ENCODE measurements around the gene ASXL3. TPM values are rescaled to one million over a fixed set of nuclear protein-coding genes. Genes with fewer than 3 reads are reported as not detected.

ASXL3 gene
- total RNA-seq, 1 experiment from 2014 or later: not detected

DNA sequence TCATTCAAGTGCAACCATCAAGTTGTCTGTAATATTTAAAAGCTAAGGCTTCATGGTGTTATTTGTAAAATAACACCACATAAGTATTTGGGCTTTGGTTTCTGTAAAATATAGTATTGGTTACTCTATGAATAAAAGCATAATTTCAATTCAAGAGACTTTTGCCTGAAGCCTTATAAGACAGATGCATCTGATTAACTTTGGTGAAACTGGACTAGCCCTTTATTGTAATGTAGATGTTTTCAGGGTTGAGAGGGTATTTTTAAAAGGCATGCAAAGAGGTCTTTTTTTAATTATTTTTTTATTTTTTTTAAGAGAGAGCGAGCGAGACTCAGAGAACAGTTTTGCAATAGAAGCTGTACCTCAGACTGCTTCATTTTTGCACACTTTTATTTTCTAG, 66.5 kb downstream of the ASXL3 start:
- Histone ChIP-seq H4K20me1 (ENCODE audit: insufficient read depth) (no peaks in the 10 kb centered on the region), H3K79me2 (ENCODE audit: low read depth) (no peaks in the 10 kb centered on the region), H3K4me2 (no peak overlapping the region), H3K27me3 (ENCODE audit: insufficient read depth, low read depth) (no peaks in the 10 kb centered on the region), H3K9me3 (ENCODE audit: insufficient read depth, low read depth) (no peaks in the 10 kb centered on the region), H3F3A (ENCODE audit: insufficient read depth, low read depth) (no peaks in the 10 kb centered on the region), H3K9me2 (ENCODE audit: insufficient read depth) (no peaks in the 10 kb centered on the region), H3K36me3 (ENCODE audit: low read depth) (no peaks in the 10 kb centered on the region), H3K4me3 (no peak overlapping the region), H3K27ac (no peak overlapping the region), H2AFZ (no peak overlapping the region), H3K4me1 (replicated peaks; ENCODE audit: insufficient read depth) (no peaks in the 10 kb centered on the region)
- POLR2A ChIA-PET (ENCODE audit: unreplicated experiment): no interaction called here
- no peak for TF ChIP-seq EZH2 (IDR thresholded peaks at IDR 0.05; ENCODE audit: low read depth)
- TF ChIP-seq, protein P1, sequence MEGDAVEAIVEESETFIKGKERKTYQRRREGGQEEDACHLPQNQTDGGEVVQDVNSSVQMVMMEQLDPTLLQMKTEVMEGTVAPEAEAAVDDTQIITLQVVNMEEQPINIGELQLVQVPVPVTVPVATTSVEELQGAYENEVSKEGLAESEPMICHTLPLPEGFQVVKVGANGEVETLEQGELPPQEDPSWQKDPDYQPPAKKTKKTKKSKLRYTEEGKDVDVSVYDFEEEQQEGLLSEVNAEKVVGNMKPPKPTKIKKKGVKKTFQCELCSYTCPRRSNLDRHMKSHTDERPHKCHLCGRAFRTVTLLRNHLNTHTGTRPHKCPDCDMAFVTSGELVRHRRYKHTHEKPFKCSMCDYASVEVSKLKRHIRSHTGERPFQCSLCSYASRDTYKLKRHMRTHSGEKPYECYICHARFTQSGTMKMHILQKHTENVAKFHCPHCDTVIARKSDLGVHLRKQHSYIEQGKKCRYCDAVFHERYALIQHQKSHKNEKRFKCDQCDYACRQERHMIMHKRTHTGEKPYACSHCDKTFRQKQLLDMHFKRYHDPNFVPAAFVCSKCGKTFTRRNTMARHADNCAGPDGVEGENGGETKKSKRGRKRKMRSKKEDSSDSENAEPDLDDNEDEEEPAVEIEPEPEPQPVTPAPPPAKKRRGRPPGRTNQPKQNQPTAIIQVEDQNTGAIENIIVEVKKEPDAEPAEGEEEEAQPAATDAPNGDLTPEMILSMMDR (conservative IDR thresholded peaks at IDR 0.05): no peak
- intact Hi-C loops (cut with micrococcal nuclease; ENCODE audit: unreplicated experiment): no loop called here
- no TSS peak for BruUV-seq (replicated peaks)
- no peak for DNase-seq
- CTCF ChIA-PET: interaction anchor here (0.6 kb wide), 1 partner anchor 549 kb away, joined by 16 read pairs; no protein-coding TSS in a partner anchor

GRCh38 chr18:33647365-33647764, 69.3 kb downstream of the ASXL3 start:
- Histone ChIP-seq H3K4me1 (replicated peaks; ENCODE audit: insufficient read depth) (no peaks in the 10 kb centered on the region), H3K27ac (no peak overlapping the region), H2AFZ (no peak overlapping the region), H3K9me3 (ENCODE audit: insufficient read depth, low read depth) (no peaks in the 10 kb centered on the region), H3K27me3 (ENCODE audit: insufficient read depth, low read depth) (no peaks in the 10 kb centered on the region), H3F3A (ENCODE audit: insufficient read depth, low read depth) (no peaks in the 10 kb centered on the region), H3K4me3 (no peak overlapping the region), H3K4me2 (no peak overlapping the region), H4K20me1 (ENCODE audit: insufficient read depth) (no peaks in the 10 kb centered on the region), H3K9me2 (ENCODE audit: insufficient read depth) (no peaks in the 10 kb centered on the region), H3K79me2 (ENCODE audit: low read depth) (no peaks in the 10 kb centered on the region), H3K36me3 (ENCODE audit: low read depth) (no peaks in the 10 kb centered on the region)
- TF ChIP-seq, protein P1 (conservative IDR thresholded peaks at IDR 0.05): no peak
- no peak for TF ChIP-seq EZH2 (IDR thresholded peaks at IDR 0.05; ENCODE audit: low read depth)
- intact Hi-C loops (cut with micrococcal nuclease; ENCODE audit: unreplicated experiment): no loop called here
- no TSS peak for BruUV-seq (replicated peaks)
- ChIA-PET CTCF (no interaction called here), POLR2A (ENCODE audit: unreplicated experiment) (no interaction called here)
- DNase-seq: no peak

- no peaks in the 10 kb centered on the region for H3K9me2 ChIP-seq (ENCODE audit: insufficient read depth)
- H3K79me2 ChIP-seq (ENCODE audit: low read depth): no peaks in the 10 kb centered on the region
- no peak overlapping the region for H3K4me3 ChIP-seq
- ChIA-PET POLR2A (ENCODE audit: unreplicated experiment) (no interaction called here), CTCF (no interaction called here)
- no peaks in the 10 kb centered on the region for H4K20me1 ChIP-seq (ENCODE audit: insufficient read depth)
- no TSS peak for BruUV-seq (replicated peaks)
- intact Hi-C loops (cut with micrococcal nuclease; ENCODE audit: unreplicated experiment): no loop called here
- H3K9me3 ChIP-seq (ENCODE audit: insufficient read depth, low read depth): no peaks in the 10 kb centered on the region
- H2AFZ ChIP-seq: no peak overlapping the region
- no peaks in the 10 kb centered on the region for H3K27me3 ChIP-seq (ENCODE audit: insufficient read depth, low read depth)
- H3K27ac ChIP-seq: no peak overlapping the region
- DNase-seq: no peak
- TF ChIP-seq EZH2 (IDR thresholded peaks at IDR 0.05; ENCODE audit: low read depth): no peak
- TF ChIP-seq, protein P1 (conservative IDR thresholded peaks at IDR 0.05): no peak
- no peaks in the 10 kb centered on the region for H3K4me1 ChIP-seq (replicated peaks; ENCODE audit: insufficient read depth)
- no peak overlapping the region for H3K4me2 ChIP-seq
- no peaks in the 10 kb centered on the region for H3K36me3 ChIP-seq (ENCODE audit: low read depth)
- no peaks in the 10 kb centered on the region for H3F3A ChIP-seq (ENCODE audit: insufficient read depth, low read depth)
These were observed 74.6 kb downstream of the ASXL3 start for GRCh38 chr18:33652635-33653034.
